GM23338 (cell line): Measurements from ENCODE around the gene ROBO3. TPM values are rescaled to one million over a fixed set of nuclear protein-coding genes. Genes with fewer than 3 reads are reported as not detected.

Source experiments
- ATAC-seq: fragments of 200-7000 bp; cut with Tn5 transposase; 3 replicates; pipeline ENCODE4 v1.9.1; 2020
- DNase-seq: peaks from one replicate; pipeline ENCODE4 v3.0.0-alpha.2; 2015; ENCODE audit warnings: low spot score
- H2AFZ ChIP-seq: fragments of 200-600 bp; sonication (generic); 2 replicates; pipeline ENCODE4 v1.8.0; 2016; ENCODE audit warnings: antibody characterized with exemption, mild to moderate bottlenecking, moderate library complexity
- H3F3A ChIP-seq: fragments of 200-600 bp; sonication (generic); replicated peaks from 2 replicates; pipeline ENCODE4 v1.8.0; 2017; ENCODE audit warnings: antibody characterized with exemption, mixed run types, low read depth
- H3K27ac ChIP-seq: fragments of 200-600 bp; sonication (generic); 2 replicates; pipeline ENCODE4 v1.6.1; 2016; ENCODE audit warnings: low read depth
- H3K27me3 ChIP-seq: fragments of 200-600 bp; sonication (generic); 2 replicates; pipeline ENCODE4 v1.8.0; 2016; ENCODE audit warnings: mild to moderate bottlenecking, mixed run types, moderate library complexity; ENCODE audit not compliant: insufficient read depth
- H3K36me3 ChIP-seq: fragments of 200-600 bp; sonication (generic); 2 replicates; pipeline ENCODE4 v1.8.0; 2016; ENCODE audit warnings: mild to moderate bottlenecking; ENCODE audit not compliant: insufficient read depth
- H3K4me1 ChIP-seq: fragments of 200-600 bp; sonication (generic); 2 replicates; pipeline ENCODE4 v1.8.0; 2016; ENCODE audit warnings: mild to moderate bottlenecking, moderate library complexity; ENCODE audit not compliant: insufficient read depth
- H3K4me2 ChIP-seq: fragments of 200-600 bp; sonication (generic); 2 replicates; pipeline ENCODE4 v1.7.1; 2017; ENCODE audit warnings: mixed run types
- H3K4me3 ChIP-seq: fragments of 200-600 bp; sonication (generic); 2 replicates; pipeline ENCODE4 v1.6.1; 2016; ENCODE audit warnings: mixed run types
- H3K79me2 ChIP-seq: fragments of 200-600 bp; sonication (generic); replicated peaks from 2 replicates; pipeline ENCODE4 v1.8.0; 2017; ENCODE audit warnings: mild to moderate bottlenecking; ENCODE audit not compliant: insufficient read depth
- H3K9me2 ChIP-seq: fragments of 200-600 bp; sonication (generic); 2 replicates; pipeline ENCODE4 v1.8.0; 2017; ENCODE audit not compliant: insufficient read depth
- H4K20me1 ChIP-seq: fragments of 200-600 bp; sonication (generic); replicated peaks from 2 replicates; pipeline ENCODE4 v1.8.0; 2017; ENCODE audit warnings: mild to moderate bottlenecking; ENCODE audit not compliant: insufficient read depth
- H3K27ac Mint-ChIP-seq: 2 replicates; pipeline ENCODE4 v1.8.0; 2020; ENCODE audit warnings: inconsistent platforms, mild to moderate bottlenecking, moderate library complexity, mixed read lengths
- H3K27me3 Mint-ChIP-seq: 3 replicates; pipeline ENCODE4 v1.8.0; 2022; ENCODE audit warnings: low read depth, mild to moderate bottlenecking, moderate library complexity, mixed read lengths, inconsistent platforms; ENCODE audit not compliant: insufficient read depth, poor library complexity
- H3K36me3 Mint-ChIP-seq: 3 replicates; pipeline ENCODE4 v1.8.0; 2021; ENCODE audit warnings: low read depth, mild to moderate bottlenecking, inconsistent platforms, moderate library complexity, mixed read lengths
- H3K4me1 Mint-ChIP-seq: 3 replicates; pipeline ENCODE4 v1.8.0; 2020; ENCODE audit warnings: mild to moderate bottlenecking, inconsistent platforms, mixed read lengths
- H3K4me3 Mint-ChIP-seq: 3 replicates; pipeline ENCODE4 v1.8.0; 2021; ENCODE audit warnings: moderate library complexity, mild to moderate bottlenecking, inconsistent platforms, mixed read lengths
- H3K9me3 Mint-ChIP-seq: 3 replicates; pipeline ENCODE4 v1.8.0; 2020; ENCODE audit warnings: moderate library complexity, mild to moderate bottlenecking, inconsistent platforms, mixed read lengths
- CREB1 ChIP-seq: fragments of 250-450 bp; sonication (Bioruptor Pico); IDR thresholded peaks from 2 replicates; pipeline ENCODE4 v1.5.0; 2020; ENCODE audit warnings: low read depth, mild to moderate bottlenecking, moderate library complexity
- ETS1 ChIP-seq: IDR thresholded peaks from 2 replicates; pipeline ENCODE4 v1.6.1; 2016; ENCODE audit warnings: antibody characterized with exemption
- EZH2 ChIP-seq: fragments of 200-600 bp; sonication (generic); IDR thresholded peaks from one replicate; pipeline ENCODE4 v1.8.0; 2017; ENCODE audit warnings: antibody characterized with exemption, mild to moderate bottlenecking, low read depth; ENCODE audit not compliant: unreplicated experiment
- JUNB ChIP-seq: IDR thresholded peaks from one replicate; pipeline ENCODE4 v1.6.1; 2016; ENCODE audit warnings: antibody characterized with exemption; ENCODE audit not compliant: unreplicated experiment
- STAT1 ChIP-seq: IDR thresholded peaks from one replicate; pipeline ENCODE4 v1.6.1; 2016; ENCODE audit warnings: antibody characterized with exemption; ENCODE audit not compliant: unreplicated experiment
- ZNF331 ChIP-seq: fragments of 250-450 bp; sonication (Bioruptor Pico); IDR thresholded peaks from 2 replicates; pipeline ENCODE4 v1.5.0; 2020; ENCODE audit warnings: low read depth, mild to moderate bottlenecking, moderate library complexity
- ZNF462 ChIP-seq: fragments of 250-450 bp; sonication (Bioruptor Pico); IDR thresholded peaks from 2 replicates; pipeline ENCODE4 v1.5.0; 2020; ENCODE audit warnings: mild to moderate bottlenecking, moderate library complexity
- polyA plus RNA-seq: library from polyadenylated mRNA; unstranded; fragments of >200 nt; fragmentation: Nextera tagmentation; extraction: Ambion mirVana; gene quantifications from 2 replicates; pipeline ENCODE4 v1.2.1, GENCODE V29; 2016
- total RNA-seq: library from RNA; depleted of rRNA; stranded (reverse); fragments of >200 nt; shearing (Covaris generic); gene quantifications from 2 replicates; pipeline ENCODE4 v1.2.3, GENCODE V29; 2014

ROBO3 gene
- total and polyA plus RNA-seq, 2 experiments from 2014 or later: 17.0 to 21.4 TPM

- no peak for TF ChIP-seq ETS1
- TF ChIP-seq EZH2: no peak
- TF ChIP-seq ZNF331 (CRISPR knock-in tag): no peak
- no peak for TF ChIP-seq JUNB
Observed at GRCh38 chr11:124884869-124885479, 19.7 kb downstream of the ROBO3 start (continued).

- H3K9me2 ChIP-seq: peaks cover 5% of the 10 kb centered on the region; the same call in 1 of the 2 replicates
- no peak for TF ChIP-seq ZNF462 (CRISPR knock-in tag)
- no peak for TF ChIP-seq EZH2
- TF ChIP-seq STAT1: no peak
- TF ChIP-seq CREB1 (CRISPR knock-in tag): no peak
- no peak overlapping the region for H3K27ac Mint-ChIP-seq
- no peaks in the 10 kb centered on the region for H4K20me1 ChIP-seq
- H3K27ac ChIP-seq: no peak overlapping the region
- no peaks in the 10 kb centered on the region; the same call in 2 of the 3 replicates for H3K36me3 Mint-ChIP-seq
- DNase-seq: no peak
- H3K4me3 ChIP-seq: no peak overlapping the region
- no peaks in the 10 kb centered on the region for H3K4me1 ChIP-seq
- H2AFZ ChIP-seq: no peak overlapping the region
- H3K36me3 ChIP-seq: no peaks in the 10 kb centered on the region
- H3K27me3 Mint-ChIP-seq: peaks cover 6% of the 10 kb centered on the region
- H3K79me2 ChIP-seq: no peaks in the 10 kb centered on the region
- H3F3A ChIP-seq: no peaks in the 10 kb centered on the region
- H3K27me3 ChIP-seq: 0 out of 2 replicates have a peak, but pooled peaks cover 10% of the 10 kb centered on the region
- H3K4me1 Mint-ChIP-seq: no peaks in the 10 kb centered on the region; the same call in none of the 3 replicates
- no peak overlapping the region for H3K4me2 ChIP-seq
- ATAC-seq: no peak; the same call in 2 of the 3 replicates
- H3K4me3 Mint-ChIP-seq: no peak overlapping the region; the same call in 2 of the 3 replicates
- no peaks in the 10 kb centered on the region; the same call in 2 of the 3 replicates for H3K9me3 Mint-ChIP-seq
Observed at GRCh38 chr11:124886476-124886875, 21.2 kb downstream of the ROBO3 start.
